GM08714 (cell line): Measurements from ENCODE around the gene HABP4.

Source experiments
- H3K4me3 ChIP-seq: fragments of 200-500 bp; sonication (Bioruptor generic); 2 replicates; pipeline ENCODE4 v1.5.1; 2014; ENCODE audit warnings: mild to moderate bottlenecking, low read length, inconsistent platforms
- ZNF274 ChIP-seq: IDR thresholded peaks from 2 replicates; pipeline ENCODE4 v1.6.1; 2012; ENCODE audit warnings: mild to moderate bottlenecking, low read depth, low read length

The HABP4 gene

GRCh38 chr9:96524045-96524444 lies 74.1 kb downstream of the HABP4 start:
- no peak overlapping the region for H3K4me3 ChIP-seq
- TF ChIP-seq ZNF274: no peak

GRCh38 chr9:96524764-96525163 lies 74.8 kb downstream of the HABP4 start:
- TF ChIP-seq ZNF274: no peak

GRCh38 chr9:96532173-96532572 lies 82.2 kb downstream of the HABP4 start:
- H3K4me3 ChIP-seq: no peak overlapping the region
- no peak for TF ChIP-seq ZNF274

More at GRCh38 chr9:96524764-96525163, 74.8 kb downstream of the HABP4 start:
- H3K4me3 ChIP-seq: no peak overlapping the region

GRCh38 chr9:96540106-96540505 lies 90.1 kb downstream of the HABP4 start:
- no peak for TF ChIP-seq ZNF274
- no peak overlapping the region for H3K4me3 ChIP-seq
